HG03135 (cell line): Measurements from ENCODE around the gene HLA-E.
"Not testable (repeated sequence)": the region's sequence is repeated elsewhere in the genome, so short reads cannot be mapped to it uniquely, and the experiment has no call there.

Experiments used
- ATAC-seq: cut with Tn5 transposase; IDR thresholded peaks from one replicate; pipeline ENCODE4 v1.9.1; 2021; ENCODE audit warnings: mild to moderate bottlenecking, moderate library complexity; ENCODE audit not compliant: unreplicated experiment

HLA-E gene

DNA sequence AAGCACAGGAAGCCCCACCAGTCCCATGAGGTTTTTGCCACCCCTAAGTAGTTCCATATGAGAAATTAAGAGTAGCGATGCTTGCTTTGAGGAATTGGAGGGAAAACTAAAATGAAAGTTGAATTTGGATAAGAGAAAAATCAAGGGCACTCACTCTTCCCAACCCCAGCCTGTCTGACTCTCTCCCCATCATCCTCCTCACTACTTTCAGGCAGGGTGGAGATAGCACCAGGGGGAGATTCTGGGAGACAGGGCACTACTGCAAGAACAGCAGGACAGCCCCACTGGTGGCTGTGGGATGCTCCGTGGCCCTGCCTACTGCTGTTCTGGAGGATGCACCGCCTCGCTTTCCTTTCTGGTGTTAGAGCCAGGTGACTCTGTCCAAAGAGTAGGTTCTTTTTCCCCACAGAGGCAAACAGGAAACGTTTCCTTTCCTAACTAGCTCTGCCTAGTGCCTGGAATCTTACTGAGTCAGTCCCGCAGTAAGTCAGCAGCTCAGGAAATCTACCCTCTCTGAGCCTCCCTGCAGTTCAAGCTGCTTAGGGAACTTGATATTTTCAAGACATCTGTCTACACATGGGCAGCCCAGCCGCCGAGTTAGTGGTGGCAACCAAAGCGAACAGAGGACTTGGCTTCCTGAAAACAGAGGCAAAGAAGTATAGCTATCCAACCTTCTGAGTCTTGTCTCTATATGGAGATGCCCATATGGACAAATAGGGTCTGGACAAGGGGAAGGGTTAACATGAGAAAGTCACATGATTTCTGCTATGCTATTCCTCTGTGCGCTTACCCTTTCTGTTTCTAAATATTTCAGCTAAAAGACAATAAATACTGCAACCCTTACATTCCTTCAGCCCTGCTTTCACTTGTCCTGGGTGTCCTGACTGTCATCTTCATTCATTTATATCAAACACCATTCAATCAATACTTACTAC lies 11.4 kb downstream of the HLA-E start:
- ATAC-seq = no peak

- no peak for ATAC-seq
Observed at GRCh38 chr6:30507849-30508827, 18.8 kb downstream of the HLA-E start.

- peak; percentile 50 for ATAC-seq
Observed at GRCh38 chr6:30508890-30509736, 19.8 kb downstream of the HLA-E start.

GRCh38 chr6:30510419-30511168 lies 21.3 kb downstream of the HLA-E start:
- no peak for ATAC-seq

DNA sequence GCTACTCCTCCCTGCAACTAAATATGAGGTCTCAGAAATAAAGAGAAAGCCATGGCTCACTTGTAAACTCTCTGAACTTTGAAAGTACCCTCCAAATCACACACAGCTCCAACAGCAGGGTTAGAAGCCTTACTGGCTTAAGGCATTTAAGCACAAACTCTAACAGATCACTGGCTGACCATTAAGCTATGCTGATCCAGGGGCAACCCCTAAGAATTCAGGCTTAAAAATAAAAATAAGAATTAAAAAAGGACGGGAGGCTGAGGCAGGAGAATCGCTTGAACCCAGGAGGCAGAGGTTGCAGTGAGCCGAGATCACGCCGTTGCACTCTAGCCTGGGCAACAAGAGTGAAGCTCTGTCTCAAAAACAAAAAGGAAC lies 21.8 kb downstream of the HLA-E start:
- ATAC-seq = no peak

GRCh38 chr6:30513451-30513850 lies 24.1 kb downstream of the HLA-E start:
- no peak for ATAC-seq

- ATAC-seq = no peak
Observed at GRCh38 chr6:30515106-30515505, 25.8 kb downstream of the HLA-E start.

DNA sequence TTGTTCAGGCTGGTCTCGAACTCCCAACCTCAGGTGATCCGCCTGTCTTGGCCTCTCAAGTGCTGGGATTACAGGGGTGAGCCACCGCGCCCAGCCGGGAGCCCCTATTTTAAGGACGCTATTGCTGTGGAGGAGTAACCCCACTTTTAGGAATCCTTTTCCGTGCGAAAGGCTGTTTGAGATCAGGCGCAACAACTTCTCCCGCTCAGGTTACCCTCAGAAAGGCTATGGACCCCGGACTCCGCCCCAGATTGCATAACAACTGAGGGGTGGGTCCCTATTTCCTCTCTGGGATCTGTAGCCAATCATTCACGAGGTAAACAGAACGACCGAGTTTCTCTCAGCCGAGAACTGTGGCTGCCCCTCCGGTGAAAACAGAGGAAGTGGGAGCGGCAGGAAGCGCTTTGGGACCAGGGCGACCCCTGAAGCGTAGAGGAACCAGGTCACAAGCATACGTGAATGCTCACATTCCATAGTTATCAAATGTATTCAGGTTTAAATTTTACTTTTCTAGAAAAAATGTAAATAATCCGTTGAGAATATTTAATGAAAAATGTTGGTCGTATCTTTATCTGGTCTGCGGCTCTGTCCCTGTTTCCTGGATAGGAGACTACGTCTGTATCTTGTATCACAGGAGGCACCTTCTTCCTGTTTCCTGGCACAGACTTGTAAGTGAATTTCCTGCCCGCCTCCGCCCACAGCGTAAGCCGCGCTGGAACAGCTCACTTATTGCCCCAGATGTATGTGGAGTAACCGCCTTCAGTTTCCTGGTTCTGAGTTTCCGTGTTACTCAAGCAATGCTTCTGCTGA lies 26.8 kb downstream of the HLA-E start:
- peak; percentile 70 for ATAC-seq

DNA sequence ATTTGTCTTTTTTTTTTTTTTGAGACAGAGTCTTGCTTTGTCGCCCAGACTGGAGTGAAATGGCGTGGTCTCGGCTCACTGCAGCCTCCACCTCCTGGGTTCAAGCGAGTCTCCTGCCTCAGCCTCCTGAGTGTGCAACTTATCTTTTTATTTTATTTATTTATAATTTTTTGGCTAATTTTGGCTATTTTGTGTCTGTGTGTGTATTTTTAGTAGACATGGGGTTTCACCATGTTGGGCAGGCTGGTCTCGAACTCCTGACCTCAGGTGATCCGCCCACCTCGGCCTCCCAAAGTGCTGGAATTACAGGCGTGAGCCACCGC lies 27.4 kb downstream of the HLA-E start:
- ATAC-seq = not testable (repeated sequence)

- not testable (repeated sequence) for ATAC-seq
Observed at GRCh38 chr6:30517767-30518504, 28.6 kb downstream of the HLA-E start.

- ATAC-seq = not testable (repeated sequence)
Observed at GRCh38 chr6:30518505-30519145, 29.3 kb downstream of the HLA-E start.

GRCh38 chr6:30520522-30520921 lies 31.2 kb downstream of the HLA-E start:
- ATAC-seq = no peak

GRCh38 chr6:30521082-30521481 lies 31.8 kb downstream of the HLA-E start:
- ATAC-seq = not testable (repeated sequence)

- not testable (repeated sequence) for ATAC-seq
Observed at GRCh38 chr6:30521952-30522351, 32.6 kb downstream of the HLA-E start.

DNA sequence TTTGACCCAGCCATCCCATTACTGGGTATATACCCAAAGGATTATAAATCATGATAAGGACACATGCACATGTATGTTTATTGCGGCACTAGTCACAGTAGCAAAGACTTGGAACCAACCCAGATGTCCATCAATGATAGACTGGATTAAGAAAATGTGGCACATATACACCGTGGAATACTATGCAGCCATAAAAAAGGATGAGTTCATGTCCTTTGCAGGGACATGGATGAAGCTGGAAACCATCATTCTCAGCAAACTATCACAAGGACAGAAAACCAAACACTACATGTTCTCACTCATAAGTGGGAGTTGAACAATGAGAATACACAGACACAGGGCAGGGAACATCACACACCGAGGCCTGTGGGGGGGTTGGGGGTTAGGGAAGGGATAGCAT lies 37.1 kb downstream of the HLA-E start:
- not testable (repeated sequence) for ATAC-seq

GRCh38 chr6:30529349-30529875 lies 40.1 kb downstream of the HLA-E start:
- ATAC-seq = not testable (repeated sequence)

GRCh38 chr6:30530014-30530413 lies 40.7 kb downstream of the HLA-E start:
- no peak for ATAC-seq
